Dedifferentiated amniotic fluid mesenchymal stem cell (primary cell): Measurements from ENCODE around the gene SATL1.
"Not testable (repeated sequence)": the region's sequence is repeated elsewhere in the genome, so short reads cannot be mapped to it uniquely, and the experiment has no call there.

Source experiments
- DNase-seq: peaks from one replicate; pipeline ENCODE4 v3.0.0-alpha.2; 2016; ENCODE audit errors: extremely low spot score

SATL1 gene

GRCh38 chrX:85243761-85244449 lies at the start of gene SATL1, which contains the start of gene ZNF711:
SATL1 (minus strand) TSS chrX:85243779; CDS start chrX:85108968, 134,811 bp downstream.
ZNF711 (plus strand) TSS chrX:85243991; CDS start chrX:85247573, 3,582 bp downstream.
- DNase-seq: no peak

GRCh38 chrX:85288992-85289723 lies 45.6 kb upstream of the SATL1 start:
- DNase-seq: no peak

GRCh38 chrX:85285286-85285685 lies 41.7 kb upstream of the SATL1 start:
- DNase-seq: not testable (repeated sequence)

- no peak for DNase-seq
These were observed 1.1 kb upstream of the SATL1 start for GRCh38 chrX:85244450-85245211.

GRCh38 chrX:85243155-85243554 lies 424 bp downstream of the SATL1 start:
- DNase-seq: no peak

GRCh38 chrX:85223359-85223758 lies 20.2 kb downstream of the SATL1 start:
- no peak for DNase-seq

GRCh38 chrX:85221361-85221760 lies 22.2 kb downstream of the SATL1 start:
- no peak for DNase-seq

- no peak for DNase-seq
These were observed 27.6 kb downstream of the SATL1 start for GRCh38 chrX:85215946-85216345.

GRCh38 chrX:85213792-85214530 lies 29.6 kb downstream of the SATL1 start:
- DNase-seq: no peak

GRCh38 chrX:85203461-85203970 lies 40.1 kb downstream of the SATL1 start:
- no peak for DNase-seq

- no peak for DNase-seq
These were observed 47.3 kb downstream of the SATL1 start for GRCh38 chrX:85196319-85196718.

- DNase-seq: no peak
These were observed 83.9 kb downstream of the SATL1 start for GRCh38 chrX:85159644-85160043.

- DNase-seq: no peak
These were observed 102.6 kb downstream of the SATL1 start for GRCh38 chrX:85140964-85141363.

- DNase-seq: peak; percentile 1
These were observed 104.2 kb downstream of the SATL1 start for GRCh38 chrX:85139422-85139821.

GRCh38 chrX:85136409-85136808 lies 107.2 kb downstream of the SATL1 start:
- DNase-seq: no peak

- DNase-seq: no peak
These were observed 128.3 kb downstream of the SATL1 start for GRCh38 chrX:85115252-85115651.

- no peak for DNase-seq
These were observed 128.8 kb downstream of the SATL1 start for GRCh38 chrX:85114776-85115175.

GRCh38 chrX:85114171-85114570 lies 129.4 kb downstream of the SATL1 start:
- DNase-seq: no peak

- no peak for DNase-seq
These were observed 129.8 kb downstream of the SATL1 start for GRCh38 chrX:85113746-85114145.

- DNase-seq: no peak
These were observed 131.3 kb downstream of the SATL1 start for GRCh38 chrX:85112293-85112692.

- DNase-seq: peak; percentile 30
These were observed 132.2 kb downstream of the SATL1 start for GRCh38 chrX:85111347-85111746.

- no peak for DNase-seq
These were observed 134.3 kb downstream of the SATL1 start for GRCh38 chrX:85109235-85109634.
